Measurements from ENCODE around the gene PAPLN.
"Not testable (repeated sequence)": the region's sequence is repeated elsewhere in the genome, so short reads cannot be mapped to it uniquely, and the experiment has no call there.

PAPLN gene

DNA sequence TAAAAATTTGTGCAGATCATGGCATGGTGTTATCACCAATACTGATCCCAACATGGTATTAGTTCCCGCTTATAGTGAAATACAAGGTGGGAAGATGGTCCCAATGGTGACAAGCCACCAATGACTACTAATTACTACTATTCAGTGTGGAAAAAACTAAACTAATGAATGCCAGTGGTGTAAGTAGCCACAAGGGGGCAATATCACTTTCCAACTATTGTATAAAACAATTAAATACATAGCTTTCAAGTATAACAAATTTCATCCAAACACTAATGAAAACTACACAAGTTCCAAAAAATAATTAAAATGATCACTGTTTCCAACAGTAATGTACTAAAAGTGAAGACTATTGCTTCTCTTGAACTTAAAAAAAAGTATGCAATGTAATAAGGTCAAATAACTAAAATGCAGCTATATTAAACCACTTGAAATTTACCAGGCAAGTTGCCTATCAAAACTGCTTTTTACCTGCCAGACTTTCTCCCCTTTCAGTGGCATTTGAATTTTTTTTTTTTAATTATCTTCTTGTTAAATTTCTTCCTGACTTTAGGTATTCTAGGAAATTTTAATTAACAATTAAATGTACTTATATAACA lies 58.0 kb downstream of the PAPLN start:
- peak; percentile 24 for DNase-seq

DNA sequence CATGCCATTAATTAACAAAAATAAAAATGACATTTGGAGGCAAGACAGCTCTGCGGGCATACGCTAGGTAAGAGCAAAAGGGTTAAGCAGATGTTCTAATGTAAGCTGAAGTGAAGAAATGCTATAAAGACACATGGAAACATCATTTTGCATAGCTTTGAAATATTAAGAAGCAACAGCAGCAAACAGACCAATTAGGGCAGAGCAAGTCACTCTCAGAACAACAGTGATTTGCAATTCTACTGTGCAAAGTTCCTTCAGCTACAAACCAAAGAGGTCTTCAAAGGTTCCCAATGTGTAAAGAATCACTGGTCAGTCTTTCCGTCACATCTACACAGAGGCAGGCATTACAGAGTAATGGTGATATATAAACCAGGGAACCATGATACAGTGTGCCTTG lies 68.2 kb downstream of the PAPLN start:
- no peak for DNase-seq

DNA sequence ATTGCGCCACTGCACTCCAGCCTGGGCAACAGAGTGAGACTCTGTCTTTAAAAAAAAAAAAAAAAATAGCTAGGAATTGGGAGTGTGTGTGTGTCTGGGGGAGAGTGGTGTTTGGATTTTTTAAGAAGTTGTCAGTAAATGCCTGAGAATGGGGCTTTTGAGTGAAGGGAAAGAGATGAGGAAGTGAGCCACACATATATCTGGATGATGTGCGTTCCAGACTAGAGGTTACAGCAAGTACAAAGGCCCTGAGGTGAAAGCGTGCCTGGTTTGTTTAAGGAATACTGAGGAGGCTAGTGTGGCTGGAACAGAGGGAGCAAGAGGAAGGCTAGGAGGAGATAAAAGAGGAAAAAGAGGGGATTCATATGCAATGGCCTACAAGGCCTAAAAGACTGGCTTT lies 70.0 kb downstream of the PAPLN start:
- DNase-seq: no peak

DNA sequence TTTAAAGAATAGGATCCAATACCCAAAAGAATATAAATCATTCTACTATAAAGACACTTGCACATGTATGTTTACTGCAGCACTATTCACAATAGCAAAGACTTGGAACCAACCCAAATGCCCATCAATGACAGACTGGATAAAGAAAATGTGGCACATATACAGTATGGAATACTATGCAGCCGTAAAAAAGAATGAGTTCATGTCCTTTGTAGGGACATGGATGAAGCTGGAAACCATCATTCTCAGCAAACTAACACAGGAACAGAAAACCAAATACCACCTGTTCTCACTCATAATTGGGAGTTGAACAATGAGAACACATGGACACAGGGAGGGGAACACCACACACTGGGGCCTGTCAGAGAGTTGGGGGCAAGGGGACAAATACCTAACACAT lies 71.9 kb downstream of the PAPLN start:
- DNase-seq: not testable (repeated sequence)

DNA sequence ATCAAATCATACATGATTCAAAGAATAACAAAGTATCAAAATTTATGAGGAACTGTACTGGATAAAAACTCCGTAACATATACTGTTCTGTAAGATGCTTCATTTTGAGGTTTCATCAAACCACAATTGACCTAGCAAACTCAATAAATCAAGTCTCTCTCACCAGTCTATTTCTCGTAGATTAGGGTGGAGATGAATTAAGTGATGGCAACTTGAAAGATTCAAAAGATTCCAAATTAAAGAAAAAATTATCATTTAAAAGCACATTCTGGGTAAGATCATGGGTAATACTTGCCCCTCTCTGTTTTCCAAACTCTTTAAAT lies 74.4 kb downstream of the PAPLN start:
- DNase-seq: no peak

DNA sequence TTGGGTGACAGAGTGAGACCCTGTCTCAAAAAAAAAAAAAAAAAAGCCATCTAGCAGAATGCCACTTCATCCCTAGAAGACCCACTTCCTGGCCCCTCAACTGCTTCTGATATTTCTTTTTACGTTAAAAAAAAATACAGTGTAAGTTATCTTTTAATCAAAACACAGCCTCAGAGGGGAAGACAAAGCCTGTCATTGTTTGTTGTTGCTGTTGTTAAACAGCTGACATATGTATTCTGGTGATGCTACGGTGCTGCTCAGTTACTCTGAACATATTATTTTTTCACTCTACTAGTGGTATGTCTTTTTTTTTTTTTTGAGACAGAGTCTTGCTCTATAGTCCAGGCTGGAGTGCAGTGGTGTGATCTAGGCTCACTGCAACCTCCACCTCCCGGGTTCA lies 75.4 kb downstream of the PAPLN start:
- DNase-seq: no peak

DNA sequence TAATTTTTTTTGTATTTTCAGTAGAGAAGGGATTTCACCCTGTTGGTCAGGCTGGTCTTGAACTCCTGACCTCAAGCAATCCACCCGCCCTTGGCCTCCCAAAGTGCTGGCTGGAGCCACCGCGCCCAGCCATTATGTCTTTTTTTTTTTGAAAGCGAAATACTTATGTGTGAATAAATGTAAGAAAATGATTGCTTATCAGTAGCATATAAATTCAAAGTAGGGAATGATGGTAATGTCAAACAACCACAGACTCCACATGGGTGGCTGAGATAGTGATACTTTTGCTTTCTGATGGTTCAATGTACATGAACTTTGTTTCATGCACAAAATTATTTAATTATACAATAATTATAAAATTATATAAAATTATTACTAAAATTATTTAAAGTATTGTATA lies 75.8 kb downstream of the PAPLN start:
- DNase-seq: no peak

DNA sequence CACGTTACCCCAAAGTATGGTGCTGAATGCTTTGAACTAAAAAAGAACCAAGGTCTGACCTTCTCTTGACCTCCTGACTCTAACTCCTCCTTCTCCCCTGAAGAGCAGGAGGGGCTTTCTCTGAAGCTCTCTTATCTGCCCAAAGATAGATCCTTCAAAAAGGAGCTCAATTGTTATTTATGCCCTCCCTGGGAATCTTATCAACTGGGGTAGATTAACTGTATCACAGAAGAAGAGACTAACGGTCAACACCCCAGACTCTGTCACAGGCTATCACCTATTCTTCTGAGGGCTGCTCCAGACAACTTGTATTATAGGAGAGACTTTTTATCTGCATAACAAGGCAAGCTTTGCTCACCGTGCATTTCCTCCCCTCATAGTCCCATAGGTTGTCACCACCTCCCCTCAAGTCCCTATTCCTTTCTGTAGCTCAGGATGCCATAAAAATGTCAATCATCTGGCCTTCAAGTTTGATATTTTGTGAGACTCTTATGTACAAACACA lies 86.6 kb downstream of the PAPLN start:
- no peak for DNase-seq

Data from NCI-H524 treated with DMSO at 0.1 percent for 48 hours (cell line).